Mammary epithelial cell (primary cell): ENCODE measurements around the gene UBE4A.

Experiments
- CTCF ChIP-seq, 2 donors: IDR thresholded peaks in 1 of 2; conservative IDR thresholded peaks in 1 of 2; 2 replicates each; pipeline ENCODE4 v1.5.1; 2011 to 2012; ENCODE audit warnings: inconsistent platforms in 2 of 2, low read length in 2 of 2, mild to moderate bottlenecking in 2 of 2, control low read depth in 1 of 2, low read depth in 1 of 2; ENCODE audit not compliant: insufficient read depth in 1 of 2; ENCODE audit errors: extremely low read depth in 1 of 2
- EZH2 ChIP-seq: IDR thresholded peaks from 2 replicates; pipeline ENCODE4 v1.6.1; 2012; ENCODE audit warnings: low read length, inconsistent platforms, borderline replicate concordance

DNA sequence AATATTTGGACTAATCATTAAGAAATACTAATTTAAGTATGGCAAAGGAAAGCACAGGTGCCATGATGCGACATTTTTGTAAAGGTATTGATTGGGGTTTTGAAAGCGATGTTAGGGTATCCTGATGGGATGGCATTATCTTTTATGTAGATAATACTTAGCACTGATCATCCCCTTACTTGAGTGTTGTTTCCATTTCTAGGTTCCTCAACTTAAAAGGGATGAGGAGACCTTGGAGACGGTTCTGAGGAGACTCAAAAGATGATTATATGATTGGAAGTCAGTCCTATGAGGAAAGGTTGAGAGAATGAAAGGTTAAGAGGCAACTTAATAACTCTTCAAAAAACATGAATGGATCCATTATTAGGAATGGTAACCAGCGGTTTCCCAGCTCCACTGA is 88.0 kb downstream of the UBE4A start:
- TF ChIP-seq EZH2 (no peak), CTCF (conservative IDR thresholded peaks at IDR 0.05 in 1 of 2, IDR thresholded peaks at IDR 0.05 in 1 of 2; ENCODE audit: extremely low read depth in 1 of 2, insufficient read depth in 1 of 2, low read depth in 1 of 2, low read length in 2 of 2) (no peak)
